Stimulated activated CD4-positive, alpha-beta T cell treated with anti-CD3 and anti-CD28 coated beads, Interleukin-15, amount 100 ng/mL, for 1 hour (primary cell): ENCODE measurements around the gene MAGI3.
"Not testable (repeated sequence)": the region's sequence is repeated elsewhere in the genome, so short reads cannot be mapped to it uniquely, and the experiment has no call there.

ENCODE experiments used
- DNase-seq, 2 donors: peaks; one replicate each; pipeline ENCODE4 v3.0.0-alpha.2; 2020; ENCODE audit warnings: low read depth in 1 of 2, low spot score in 1 of 2

MAGI3 gene

DNA sequence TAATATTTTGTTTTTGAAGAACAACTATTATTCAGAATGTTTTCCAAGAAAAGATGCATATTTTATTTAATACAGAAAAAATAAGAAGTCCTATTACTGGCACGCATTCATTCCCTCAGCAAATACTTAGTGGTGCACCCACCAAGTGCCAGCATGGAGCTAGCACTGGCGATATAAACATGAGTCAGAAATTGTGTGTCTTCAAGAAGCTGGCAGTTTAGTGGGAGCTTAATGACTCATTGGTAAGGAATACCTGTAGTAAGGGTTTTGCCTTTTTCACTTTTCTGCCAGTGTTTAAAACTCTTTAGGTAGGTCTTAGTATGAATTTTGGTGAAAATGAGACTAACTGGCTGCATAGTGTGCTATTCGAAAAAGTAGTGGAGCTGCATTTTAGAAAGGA is 6.3 kb downstream of the MAGI3 start:
- DNase-seq, result no peak

DNA sequence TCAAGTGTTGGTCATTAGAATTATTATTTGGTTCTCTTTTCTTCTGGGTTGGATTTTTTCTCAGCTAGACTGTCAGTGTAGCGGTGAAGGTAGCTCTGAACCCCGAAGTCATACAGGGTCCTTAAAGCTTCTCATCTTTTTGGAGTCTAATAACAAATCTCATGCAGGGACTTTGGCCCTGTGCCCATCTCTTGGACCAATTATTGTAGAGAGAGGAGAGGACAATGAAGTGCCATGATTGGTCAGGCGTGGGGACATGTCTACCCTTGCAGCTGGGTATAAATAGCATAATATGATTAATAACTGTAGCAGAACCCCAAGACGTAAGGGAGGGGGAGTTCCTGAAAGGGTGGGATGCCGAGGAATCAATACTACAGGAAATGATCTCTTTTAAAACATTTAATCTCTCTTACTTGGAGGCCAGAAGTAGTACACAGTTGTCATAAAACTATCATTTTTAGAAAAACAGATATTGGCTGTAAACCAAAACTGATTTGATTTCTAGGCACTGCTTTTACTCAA is 8.8 kb downstream of the MAGI3 start:
- DNase-seq, result no peak

DNA sequence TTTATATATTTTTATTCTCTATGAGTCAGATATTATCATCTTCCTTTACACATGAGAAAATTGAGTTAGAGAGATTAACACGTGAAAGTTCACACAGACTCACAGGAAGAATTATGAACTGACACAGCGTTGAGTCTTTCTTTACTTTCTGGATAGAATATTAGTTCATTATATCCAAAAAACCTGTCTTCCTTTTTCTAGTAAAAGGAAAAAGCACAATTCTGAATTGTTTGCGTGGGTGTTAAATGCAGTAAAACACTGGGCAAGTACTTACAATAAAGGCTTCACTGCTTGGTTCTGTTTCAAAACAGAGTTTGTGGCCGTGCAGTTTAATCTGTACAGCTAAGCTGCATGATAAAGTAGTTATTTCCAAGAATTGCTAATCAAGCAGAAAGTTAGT is 10.8 kb downstream of the MAGI3 start:
- no peak for DNase-seq

DNA sequence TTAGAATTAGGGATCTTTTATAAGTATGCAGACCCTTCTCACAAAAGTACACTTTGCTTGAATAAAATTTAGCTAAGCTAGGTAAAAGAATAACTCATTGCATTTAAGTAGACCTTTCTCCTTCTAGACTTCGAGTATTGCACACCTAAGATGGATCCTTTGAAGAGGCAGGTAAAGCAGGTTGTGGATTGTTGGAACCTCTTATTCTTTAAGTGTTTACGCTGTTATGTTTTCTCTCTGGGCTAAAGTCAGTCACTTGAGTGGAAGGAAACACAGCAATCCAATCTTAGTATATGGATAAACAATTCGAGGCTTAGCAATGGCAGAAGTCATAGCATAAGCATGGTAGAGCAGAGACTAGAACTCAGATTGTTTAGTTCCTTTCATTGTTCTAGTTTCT is 11.4 kb downstream of the MAGI3 start:
- no peak for DNase-seq

DNA sequence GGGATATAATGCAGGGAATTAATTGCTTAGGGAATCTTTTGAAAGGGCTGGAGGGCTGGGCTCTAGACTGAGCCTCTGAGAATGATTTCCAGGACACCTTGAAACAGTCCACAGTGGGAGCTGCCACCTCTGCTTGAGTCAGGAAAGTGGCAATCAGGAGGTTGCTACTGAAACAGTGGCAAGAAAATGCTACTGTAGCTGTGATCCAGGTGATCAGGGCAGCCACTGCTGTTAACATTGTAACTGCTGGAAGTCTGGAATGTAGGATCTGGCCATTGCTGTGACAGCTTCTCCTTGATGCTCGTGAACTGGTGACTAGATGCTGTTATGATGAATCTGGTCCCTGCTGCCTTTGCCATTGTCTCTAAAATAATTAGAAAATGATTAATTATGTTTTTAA is 12.8 kb downstream of the MAGI3 start:
- DNase-seq, result no peak

DNA sequence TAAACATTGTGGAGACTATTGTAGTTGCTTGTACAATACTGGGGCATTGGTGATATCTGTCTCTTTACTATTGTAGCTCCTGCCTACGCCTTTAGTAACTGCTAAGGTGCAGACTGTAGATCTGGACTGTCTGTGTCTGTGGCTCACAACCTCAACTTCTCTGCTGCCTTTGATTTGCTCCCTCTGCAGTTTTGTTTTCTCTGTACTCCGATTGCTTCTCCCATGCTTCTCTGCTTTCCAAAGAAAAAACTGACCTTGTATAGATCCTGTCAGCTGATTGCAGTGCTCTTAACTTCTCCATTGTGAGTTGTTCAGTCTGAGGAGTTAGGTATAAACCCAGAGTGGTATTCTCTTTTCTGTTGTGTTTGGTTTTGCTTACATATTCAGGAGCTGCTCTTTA is 15.3 kb downstream of the MAGI3 start:
- no peak for DNase-seq

DNA sequence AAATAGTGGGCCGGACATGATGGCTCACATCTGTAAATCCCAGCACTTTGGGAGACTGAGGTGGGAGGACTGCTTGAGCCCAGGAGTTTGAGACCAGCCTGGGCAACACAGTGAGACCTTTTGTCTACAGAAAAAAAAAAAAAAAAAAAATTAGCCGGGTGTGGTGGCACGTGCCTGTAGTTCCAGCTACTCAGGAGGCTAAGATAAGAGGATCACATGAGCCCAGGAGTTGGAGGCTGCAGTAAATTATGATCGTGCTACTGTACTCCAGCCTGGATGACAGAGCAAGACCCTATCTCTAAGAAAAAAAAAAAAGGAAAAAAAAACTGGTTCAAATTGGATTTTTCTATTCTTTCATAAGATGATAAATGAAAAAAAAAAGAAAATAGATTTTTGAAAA is 15.8 kb downstream of the MAGI3 start:
- DNase-seq, result not testable (repeated sequence)

DNA sequence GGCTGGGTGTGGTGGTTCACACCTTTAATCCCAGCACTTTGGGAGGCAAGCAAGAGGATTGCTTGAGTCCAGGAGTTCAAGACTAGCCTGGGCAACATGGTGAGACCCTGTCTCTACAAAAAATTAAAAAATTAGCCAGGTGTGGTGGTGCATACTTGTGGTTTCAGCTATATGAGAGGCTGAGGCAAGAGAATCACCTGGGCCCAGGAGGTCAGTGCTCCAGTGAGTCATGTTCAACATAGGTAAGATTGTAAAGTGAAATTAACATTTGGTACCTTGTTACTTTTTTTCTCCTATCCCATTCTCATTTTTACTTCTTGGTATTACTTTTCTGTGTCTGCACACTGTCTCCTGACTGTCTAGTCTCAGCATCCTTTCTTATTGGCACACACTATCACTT is 19.0 kb downstream of the MAGI3 start:
- DNase-seq, result no peak

DNA sequence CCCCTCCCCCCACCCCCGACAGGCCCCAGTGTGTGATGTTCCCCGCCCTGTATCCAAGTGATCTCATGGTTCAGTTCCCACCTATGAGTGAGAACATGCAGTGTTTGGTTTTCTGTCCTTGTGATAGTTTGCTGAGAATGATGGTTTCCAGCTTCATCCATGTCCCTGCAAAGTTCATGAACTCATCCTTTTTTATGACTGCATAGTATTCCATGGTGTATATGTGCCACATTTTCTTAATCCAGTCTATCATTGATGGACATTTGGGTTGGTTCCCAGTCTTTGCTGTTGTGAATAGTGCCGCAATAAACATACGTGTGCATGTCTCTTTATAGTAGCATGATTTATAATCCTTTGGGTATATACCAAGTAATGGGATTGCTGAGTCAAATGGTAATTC is 21.7 kb downstream of the MAGI3 start:
- DNase-seq, result not testable (repeated sequence)

DNA sequence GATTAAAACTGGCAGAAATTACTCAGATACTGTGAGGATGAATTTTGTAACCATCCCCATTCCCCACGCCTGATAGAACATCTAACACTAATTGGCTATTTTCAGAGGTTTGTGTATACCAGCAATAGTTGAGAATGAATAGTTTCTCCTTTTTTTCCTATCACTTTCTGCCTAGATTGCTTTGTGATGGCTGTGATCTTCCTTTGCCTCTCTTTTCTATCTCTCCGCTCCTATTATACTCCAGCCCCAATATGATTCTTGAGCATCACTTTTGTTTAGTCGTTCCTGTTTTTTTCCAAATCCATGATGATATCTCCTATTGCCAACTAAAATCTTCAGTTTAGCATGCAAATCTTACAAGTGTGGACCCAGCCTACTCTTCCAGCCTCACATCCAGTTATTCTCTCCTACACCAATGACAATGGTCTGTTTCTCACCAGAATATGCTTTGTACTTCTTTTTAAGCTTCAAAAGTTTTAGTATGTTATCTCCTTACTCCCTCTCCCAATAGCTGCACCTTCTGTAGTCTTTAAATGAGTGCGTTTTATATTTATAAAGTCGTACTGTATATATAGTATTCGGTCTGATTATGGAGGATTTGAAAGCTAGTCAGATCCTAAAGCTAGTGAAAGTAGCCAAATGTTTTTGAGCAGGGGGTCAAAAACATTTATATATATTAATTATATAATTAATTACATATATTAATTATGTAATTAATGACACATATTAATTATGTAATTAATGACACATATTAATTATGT is 25.2 kb downstream of the MAGI3 start:
- DNase-seq, result no peak

DNA sequence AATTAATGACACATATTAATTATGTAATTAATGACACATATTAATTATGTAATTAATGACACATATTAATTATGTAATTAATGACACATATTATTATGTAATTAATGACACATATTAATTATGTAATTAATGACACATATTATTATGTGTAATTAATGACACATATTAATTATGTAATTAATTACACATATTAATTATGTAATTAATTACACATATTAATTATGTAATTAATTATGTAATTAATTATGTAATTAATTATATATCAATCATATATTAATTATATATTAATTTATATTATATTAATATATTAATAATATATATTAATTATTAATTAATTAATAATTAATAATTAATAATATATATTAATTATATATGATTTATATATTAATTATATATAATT is 25.8 kb downstream of the MAGI3 start:
- DNase-seq, result not testable (repeated sequence)

DNA sequence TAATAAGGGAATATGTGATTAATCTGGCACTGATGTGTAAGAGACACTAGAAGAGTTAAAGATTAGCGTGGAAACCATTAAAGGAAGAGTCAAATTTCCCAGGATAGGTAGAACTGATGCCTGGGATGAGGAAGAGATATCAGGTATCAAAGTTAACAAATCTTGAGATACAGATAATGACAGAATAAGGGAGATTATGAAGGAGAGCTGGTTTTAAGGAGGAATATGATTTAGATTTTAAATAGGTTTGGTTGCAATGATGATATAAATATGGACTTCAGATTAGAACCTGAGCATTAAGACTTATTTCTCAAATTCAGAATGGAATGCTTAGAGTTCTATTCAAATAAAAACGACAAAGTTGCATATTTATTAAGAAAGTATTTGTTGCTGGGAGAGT is 26.2 kb downstream of the MAGI3 start:
- no peak for DNase-seq

DNA sequence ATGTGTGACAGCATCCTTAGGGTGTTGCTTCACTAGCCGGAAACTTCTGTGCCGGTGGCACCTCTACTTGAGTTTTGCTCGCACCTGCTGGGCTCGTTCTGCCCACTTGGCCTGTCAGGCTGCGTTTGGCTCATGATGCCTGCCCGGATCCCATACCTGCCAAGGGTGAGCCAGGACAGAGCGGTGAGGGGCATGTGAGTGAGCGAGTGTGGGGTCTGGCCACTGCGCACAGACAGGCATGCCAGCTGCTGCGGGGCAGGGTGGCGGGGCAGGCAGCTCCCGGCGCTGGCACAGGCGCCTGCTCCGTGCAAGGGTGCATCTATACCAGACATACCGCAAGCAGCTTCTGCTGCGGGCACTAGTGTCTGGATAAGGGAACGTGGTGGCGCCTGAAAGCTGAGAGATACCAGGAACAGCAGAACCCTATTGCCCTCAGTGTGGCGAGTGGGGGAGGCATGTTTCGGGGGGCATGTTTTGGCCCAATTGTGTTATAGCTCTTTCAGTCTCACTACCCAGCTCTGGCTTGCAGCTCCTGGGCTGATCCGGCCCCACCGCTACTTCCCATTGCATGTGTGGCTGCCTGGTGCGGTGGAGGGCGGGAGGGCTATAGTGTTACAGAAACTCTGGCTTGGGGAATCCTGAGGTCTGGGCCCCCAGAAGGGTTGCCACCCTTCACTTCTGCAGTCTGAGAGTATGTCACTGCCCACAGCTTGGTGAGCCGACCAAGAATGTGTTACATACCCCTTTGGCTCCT is 32.2 kb downstream of the MAGI3 start:
- DNase-seq, result no peak

DNA sequence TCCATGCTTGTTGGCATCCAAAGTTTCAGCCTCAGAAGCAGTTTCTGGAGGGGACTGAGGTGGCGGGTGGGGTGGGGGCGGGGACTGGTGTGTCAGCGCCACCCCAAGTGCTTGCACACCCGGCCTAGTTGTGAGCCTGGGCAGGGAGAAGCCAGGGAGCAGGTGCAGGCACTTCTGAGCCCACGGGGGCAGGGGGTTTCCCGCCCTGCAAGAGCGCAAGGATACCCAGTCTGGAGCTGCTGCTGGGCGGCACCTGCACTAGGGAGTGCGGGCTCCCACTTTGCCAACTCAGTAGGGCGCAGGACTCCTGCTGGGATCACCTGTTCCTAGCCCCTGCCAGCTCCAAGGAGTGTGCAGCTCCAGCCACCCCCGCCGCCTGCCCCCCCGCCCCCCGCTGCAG is 33.5 kb downstream of the MAGI3 start:
- DNase-seq, result no peak

DNA sequence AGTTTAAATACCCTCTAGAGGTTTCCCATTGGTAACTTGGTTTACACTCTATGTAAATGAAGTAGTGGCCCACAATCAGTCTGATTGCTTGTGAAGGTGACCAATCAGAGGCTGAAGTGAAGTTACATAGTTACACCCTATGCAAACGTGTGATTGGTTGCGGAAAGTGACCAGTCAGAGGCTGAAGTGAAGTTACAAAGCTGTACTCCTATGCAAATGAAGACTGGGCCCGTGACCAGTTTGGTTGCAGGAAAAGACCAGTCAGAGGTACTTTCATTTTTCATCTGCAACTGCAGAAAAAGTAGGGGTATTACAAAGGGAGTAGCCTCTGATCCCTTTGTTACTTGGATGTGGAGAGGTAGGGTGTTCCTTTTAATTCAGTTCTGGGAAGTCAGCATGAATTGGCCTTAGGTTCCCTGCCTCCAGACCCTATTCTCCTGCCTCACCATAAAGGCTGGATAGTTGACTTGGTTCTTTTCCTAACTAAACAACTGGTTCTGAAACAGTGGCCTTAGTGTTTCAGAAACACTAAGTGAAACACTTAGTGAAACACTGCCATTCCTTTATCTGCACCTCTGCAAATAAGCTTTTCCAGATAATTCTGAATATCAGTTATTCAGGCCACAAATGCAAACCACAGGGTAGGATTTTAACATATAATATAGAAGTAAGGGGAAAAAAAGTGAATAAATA is 39.3 kb downstream of the MAGI3 start:
- DNase-seq, result no peak

DNA sequence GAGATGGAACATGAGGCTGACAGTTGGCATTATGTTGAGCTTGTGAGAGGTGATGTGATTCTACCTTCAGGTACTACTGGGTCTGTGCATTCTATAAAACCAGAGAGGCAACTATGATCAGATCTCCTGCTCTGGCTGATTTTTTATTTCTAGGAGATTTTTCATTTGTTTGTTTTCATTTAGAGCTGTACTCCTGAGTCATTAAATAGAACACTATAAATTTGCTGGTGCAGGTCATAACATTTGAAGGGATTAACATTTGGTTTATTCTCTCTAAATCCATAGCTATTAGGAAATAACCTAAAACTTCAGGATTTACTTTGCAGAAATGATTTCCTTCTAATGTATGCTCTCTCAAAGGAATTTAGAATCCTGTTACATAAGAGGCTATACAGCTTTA is 42.9 kb downstream of the MAGI3 start:
- DNase-seq, result no peak

DNA sequence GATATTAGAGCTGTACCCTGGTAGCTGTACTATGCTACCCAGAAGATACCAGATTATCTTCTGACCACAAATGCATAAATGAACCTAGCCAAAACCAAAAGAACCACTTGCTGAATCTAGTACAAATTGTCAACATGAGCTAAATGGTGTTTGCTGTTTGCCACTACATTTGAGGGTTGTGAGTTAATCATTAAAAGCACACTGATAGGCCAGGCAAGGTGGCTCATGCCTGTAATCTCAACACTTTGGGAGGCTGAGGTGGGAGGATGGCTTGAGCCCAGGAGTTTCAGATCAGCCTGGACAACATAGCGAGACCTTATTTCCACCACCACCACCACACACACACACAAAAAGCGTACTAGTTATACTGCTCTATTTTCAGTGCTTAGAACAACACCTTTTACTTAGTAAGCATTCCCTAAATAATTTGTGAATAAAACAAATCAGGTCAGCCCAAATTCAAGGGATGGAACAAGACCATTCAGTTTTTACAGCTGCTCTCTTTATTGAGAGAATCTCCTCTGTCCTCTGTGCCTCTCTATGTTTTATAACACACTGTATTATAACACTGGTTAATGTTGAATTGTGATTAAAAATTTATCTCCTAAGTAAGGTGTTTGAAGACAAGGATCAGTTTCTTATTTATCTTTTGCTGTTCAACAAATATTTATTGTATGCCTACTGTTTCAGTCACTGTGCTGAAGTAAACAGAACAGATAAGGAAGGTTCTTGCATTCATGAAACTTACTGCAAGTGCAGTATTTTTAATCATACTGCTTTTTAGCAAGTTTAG is 44.0 kb downstream of the MAGI3 start:
- DNase-seq, result no peak

DNA sequence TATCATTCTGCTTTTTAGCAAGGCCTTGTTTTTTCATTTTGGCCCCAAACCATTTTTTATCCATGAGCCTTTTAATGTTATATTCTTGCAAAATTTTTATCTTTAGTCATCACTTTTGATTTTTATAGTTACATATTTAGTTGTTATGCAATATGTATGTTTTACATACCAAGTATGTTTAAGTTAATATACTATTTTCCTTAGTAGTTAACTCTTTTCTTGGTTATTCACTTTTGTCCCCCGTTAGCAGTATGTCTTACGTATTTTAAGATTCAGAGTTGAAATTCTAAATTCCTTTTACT is 44.5 kb downstream of the MAGI3 start:
- DNase-seq, result no peak

DNA sequence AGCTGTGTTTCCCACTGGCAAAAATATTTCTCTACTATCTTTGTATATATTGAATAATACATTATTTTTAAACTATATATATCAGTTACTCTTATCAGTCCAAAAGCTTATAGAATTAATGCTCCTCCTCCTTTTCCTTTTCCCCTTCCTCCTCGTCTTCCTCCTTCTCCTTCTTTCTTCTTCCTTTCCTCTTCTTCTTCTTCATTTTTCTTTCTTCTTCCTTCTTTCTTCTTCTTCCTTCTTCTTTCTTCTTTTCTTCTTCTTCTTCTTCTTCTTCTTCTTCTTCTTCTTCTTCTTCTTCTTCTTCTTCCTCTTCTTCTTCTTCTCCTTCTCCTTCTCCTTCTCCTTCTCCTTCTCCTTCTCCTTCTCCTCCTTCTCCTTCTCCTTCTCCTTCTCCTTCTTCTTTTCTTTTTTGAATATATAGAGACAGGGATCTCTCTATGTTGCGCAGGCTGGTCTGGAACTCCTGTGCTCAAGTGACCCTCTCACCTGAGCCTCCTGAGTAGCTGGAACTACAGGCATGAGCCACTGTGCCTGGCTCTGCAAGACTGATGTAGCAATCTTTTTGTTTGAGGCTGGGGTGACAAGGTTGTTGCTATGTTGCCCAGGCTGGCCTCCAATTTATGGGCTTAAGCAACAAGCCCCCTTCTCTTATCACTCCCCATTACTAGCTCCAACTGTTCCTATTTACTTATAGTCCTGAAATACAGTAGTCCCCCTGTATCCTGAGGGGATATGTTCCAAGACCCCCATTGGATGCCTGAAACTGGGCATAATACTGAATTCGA is 47.4 kb downstream of the MAGI3 start:
- no peak for DNase-seq

DNA sequence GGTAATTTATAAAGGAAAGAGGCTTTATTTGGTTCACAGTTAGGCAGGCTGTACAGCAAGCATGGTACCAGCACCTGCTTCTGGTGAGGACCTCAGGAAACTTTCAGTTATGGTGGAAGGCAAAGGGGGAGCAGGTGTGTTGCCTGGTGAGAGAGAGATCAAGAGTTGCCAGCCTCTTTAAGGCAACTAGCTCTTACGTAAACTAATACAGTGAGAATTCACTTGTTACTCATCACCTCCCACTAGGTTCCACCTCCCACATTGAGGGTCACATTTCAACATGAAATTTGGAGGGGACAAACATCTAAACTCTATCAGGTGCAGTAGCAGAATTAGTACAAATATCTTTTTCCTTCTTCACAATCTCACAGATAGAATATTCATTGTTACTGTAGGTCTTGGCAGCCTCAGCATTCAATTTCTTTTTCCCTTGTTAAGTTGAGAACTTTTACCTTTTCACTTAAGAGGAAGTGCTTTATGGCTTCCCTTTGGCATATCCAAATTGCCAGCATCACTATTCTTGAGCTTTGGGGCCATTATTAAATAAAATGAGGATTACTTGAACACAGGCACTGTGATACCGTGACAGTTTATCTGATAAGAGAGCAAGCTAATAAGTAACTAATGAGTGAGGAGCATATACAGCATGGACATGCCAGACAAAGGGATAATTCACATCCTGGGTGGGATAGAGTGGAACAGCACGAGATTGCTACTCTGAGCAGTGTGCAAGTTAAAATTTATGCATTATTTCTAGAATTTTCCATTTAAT is 48.4 kb downstream of the MAGI3 start:
- DNase-seq, result no peak
